Nephron progenitor cell (in vitro differentiated cells): ENCODE data around the gene FRMD1.

Source experiments
- DNase-seq: peaks from one replicate; pipeline ENCODE4 v3.0.0; 2021
- H3K27ac Mint-ChIP-seq: 2 replicates; pipeline ENCODE4 v1.8.0; 2021; ENCODE audit warnings: mild to moderate bottlenecking, moderate library complexity, mixed read lengths
- H3K27me3 Mint-ChIP-seq: 2 replicates; pipeline ENCODE4 v1.8.0; 2021; ENCODE audit warnings: mild to moderate bottlenecking, low read depth, mixed read lengths; ENCODE audit not compliant: poor library complexity
- H3K36me3 Mint-ChIP-seq: 2 replicates; pipeline ENCODE4 v1.8.0; 2021; ENCODE audit warnings: low read depth, mixed read lengths
- H3K4me1 Mint-ChIP-seq: 2 replicates; pipeline ENCODE4 v1.8.0; 2021; ENCODE audit warnings: mixed read lengths
- H3K4me3 Mint-ChIP-seq: 2 replicates; pipeline ENCODE4 v1.8.0; 2021; ENCODE audit warnings: mild to moderate bottlenecking, moderate library complexity, mixed read lengths
- H3K9me3 Mint-ChIP-seq: 2 replicates; pipeline ENCODE4 v1.8.0; 2021; ENCODE audit warnings: mild to moderate bottlenecking, moderate library complexity, mixed read lengths
- TF ChIP-seq, protein P1 (sequence below): fragments of 200-600 bp; sonication (generic); IDR thresholded peaks from 2 replicates; pipeline ENCODE4 v1.5.0; 2021; ENCODE audit warnings: antibody characterized with exemption

Gene FRMD1

DNA sequence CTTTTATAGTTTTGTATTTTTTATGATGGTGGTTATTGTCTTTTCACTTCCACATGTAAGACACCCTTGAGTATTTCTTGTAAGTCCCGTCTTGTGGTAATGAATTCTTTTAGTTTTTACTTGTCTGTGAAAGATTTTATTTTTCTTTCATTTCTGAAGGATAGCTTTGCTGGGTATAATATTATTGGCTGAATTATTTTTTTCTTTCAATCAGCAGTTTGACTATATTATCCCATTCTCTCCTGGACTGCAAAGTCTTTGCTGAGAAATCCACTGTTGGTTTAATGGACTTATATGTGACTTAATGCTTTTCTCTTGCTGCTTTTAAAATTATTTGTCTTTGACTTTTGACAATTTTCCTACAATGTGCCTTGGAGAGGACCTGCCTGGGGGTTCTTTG is 67.7 kb downstream of the FRMD1 start:
- no peaks in the 10 kb centered on the region for H3K4me1 Mint-ChIP-seq
- H3K9me3 Mint-ChIP-seq = peaks cover 77% of the 10 kb centered on the region
- H3K4me3 Mint-ChIP-seq = no peak overlapping the region
- H3K27ac Mint-ChIP-seq = no peak overlapping the region
- DNase-seq = no peak
- TF ChIP-seq, protein P1, sequence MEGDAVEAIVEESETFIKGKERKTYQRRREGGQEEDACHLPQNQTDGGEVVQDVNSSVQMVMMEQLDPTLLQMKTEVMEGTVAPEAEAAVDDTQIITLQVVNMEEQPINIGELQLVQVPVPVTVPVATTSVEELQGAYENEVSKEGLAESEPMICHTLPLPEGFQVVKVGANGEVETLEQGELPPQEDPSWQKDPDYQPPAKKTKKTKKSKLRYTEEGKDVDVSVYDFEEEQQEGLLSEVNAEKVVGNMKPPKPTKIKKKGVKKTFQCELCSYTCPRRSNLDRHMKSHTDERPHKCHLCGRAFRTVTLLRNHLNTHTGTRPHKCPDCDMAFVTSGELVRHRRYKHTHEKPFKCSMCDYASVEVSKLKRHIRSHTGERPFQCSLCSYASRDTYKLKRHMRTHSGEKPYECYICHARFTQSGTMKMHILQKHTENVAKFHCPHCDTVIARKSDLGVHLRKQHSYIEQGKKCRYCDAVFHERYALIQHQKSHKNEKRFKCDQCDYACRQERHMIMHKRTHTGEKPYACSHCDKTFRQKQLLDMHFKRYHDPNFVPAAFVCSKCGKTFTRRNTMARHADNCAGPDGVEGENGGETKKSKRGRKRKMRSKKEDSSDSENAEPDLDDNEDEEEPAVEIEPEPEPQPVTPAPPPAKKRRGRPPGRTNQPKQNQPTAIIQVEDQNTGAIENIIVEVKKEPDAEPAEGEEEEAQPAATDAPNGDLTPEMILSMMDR = no peak
- H3K36me3 Mint-ChIP-seq = peaks cover 17% of the 10 kb centered on the region
- H3K27me3 Mint-ChIP-seq = peaks cover 4% of the 10 kb centered on the region

DNA sequence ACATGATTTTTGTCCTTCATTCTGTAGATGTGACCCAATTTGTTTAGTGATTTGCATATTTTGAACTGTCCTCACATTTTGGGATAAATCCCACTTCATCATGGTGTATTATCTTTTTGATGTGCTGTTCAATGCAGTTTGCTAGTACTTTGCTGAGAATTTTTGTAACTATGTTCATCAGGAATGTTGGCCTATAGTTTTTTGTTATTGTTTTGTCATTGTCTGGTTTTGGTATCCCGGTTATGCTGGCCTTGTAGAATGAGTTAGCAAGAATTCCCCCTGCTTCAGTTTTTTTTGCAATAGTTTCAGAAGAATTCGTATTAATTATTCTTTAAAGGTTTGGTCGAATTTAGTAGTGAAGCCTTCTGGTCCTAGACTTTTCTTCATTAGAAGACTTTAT is 69.7 kb downstream of the FRMD1 start:
- Mint-ChIP-seq H3K27me3 (peaks cover 3% of the 10 kb centered on the region), H3K36me3 (peaks cover 9% of the 10 kb centered on the region), H3K27ac (no peak overlapping the region), H3K4me3 (no peak overlapping the region), H3K9me3 (peaks cover 67% of the 10 kb centered on the region), H3K4me1 (no peaks in the 10 kb centered on the region)
- no peak for DNase-seq
- TF ChIP-seq, protein P1 = no peak

- Mint-ChIP-seq H3K4me1 (peaks cover 7% of the 10 kb centered on the region), H3K4me3 (no peak overlapping the region), H3K27ac (no peak overlapping the region), H3K27me3 (peaks cover 3% of the 10 kb centered on the region), H3K9me3 (peaks cover 64% of the 10 kb centered on the region), H3K36me3 (peaks cover 9% of the 10 kb centered on the region)
- no peak for DNase-seq
- TF ChIP-seq, protein P1 = no peak
Observed at GRCh38 chr6:168007592-168008338, 71.2 kb downstream of the FRMD1 start.

DNA sequence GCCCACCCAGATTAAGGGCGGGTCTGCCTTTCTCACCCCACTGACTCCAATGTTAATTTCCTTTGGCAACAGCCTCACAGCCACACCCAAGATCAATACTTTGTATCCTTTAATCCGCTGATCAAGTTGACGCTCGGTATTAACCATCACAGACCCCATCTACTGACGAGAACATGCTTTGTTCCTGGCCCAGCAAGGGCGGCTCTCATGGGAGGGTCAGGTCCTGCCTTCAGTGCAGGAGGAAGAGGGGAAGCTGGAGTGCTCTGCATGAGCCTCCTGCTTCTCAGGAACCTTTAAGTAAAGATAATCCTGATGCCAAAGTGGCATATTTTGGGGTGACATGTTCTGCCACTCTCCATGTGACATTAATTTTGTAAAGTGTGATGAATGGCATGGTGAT is 73.2 kb downstream of the FRMD1 start:
- peaks cover 9% of the 10 kb centered on the region for H3K36me3 Mint-ChIP-seq
- TF ChIP-seq, protein P1 = no peak
- peaks cover 7% of the 10 kb centered on the region for H3K4me1 Mint-ChIP-seq
- peaks cover 11% of the 10 kb centered on the region for H3K27me3 Mint-ChIP-seq
- peaks cover 44% of the 10 kb centered on the region for H3K9me3 Mint-ChIP-seq
- H3K4me3 Mint-ChIP-seq = no peak overlapping the region
- H3K27ac Mint-ChIP-seq = no peak overlapping the region
- DNase-seq = no peak

DNA sequence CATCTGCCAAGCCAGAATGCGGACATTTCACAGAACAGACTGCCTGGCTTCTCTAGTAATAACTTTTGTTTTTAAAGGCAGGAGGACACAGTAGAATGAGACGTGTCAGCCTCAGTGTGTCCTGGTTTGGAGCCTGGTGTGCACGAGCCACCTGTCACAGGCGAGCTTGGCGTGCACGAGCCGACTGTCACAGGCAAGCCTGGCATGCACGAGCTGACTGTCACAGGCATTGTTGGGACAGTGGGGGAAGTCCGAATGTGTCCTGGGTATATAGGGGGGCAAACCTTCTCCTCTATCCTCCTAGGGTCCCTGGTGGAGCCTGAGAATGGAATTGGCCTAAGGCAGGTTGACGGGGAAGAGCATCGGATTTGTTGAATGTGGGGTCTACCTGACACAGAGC is 74.1 kb downstream of the FRMD1 start:
- peaks cover 9% of the 10 kb centered on the region for H3K36me3 Mint-ChIP-seq
- peaks cover 35% of the 10 kb centered on the region for H3K9me3 Mint-ChIP-seq
- peaks cover 7% of the 10 kb centered on the region for H3K4me1 Mint-ChIP-seq
- peaks cover 11% of the 10 kb centered on the region for H3K27me3 Mint-ChIP-seq
- TF ChIP-seq, protein P1 = no peak
- H3K27ac Mint-ChIP-seq = no peak overlapping the region
- no peak overlapping the region for H3K4me3 Mint-ChIP-seq
- no peak for DNase-seq

DNA sequence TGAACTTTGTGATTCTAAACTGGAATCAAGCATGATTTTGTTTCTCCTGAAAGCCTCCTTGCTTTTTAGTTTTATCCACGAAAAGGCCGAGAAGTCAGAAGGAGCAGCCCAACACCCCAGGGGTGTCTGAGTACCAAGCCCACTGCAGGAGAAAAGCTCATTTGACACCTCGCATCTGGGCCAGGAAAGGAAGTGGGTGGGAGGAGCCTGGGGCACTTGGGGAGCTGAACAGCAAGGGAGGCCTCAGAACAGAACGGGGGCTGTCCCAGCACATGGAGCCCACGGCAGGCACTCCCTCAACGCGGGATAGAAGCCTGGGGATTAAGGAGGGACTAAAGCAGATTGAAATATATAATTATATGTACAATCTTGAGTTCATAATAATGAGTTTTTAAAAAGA is 75.0 kb downstream of the FRMD1 start:
- Mint-ChIP-seq H3K27ac (no peak overlapping the region), H3K36me3 (peaks cover 3% of the 10 kb centered on the region), H3K27me3 (peaks cover 13% of the 10 kb centered on the region), H3K4me1 (peaks cover 7% of the 10 kb centered on the region), H3K4me3 (no peak overlapping the region), H3K9me3 (peaks cover 26% of the 10 kb centered on the region)
- TF ChIP-seq, protein P1 = no peak
- DNase-seq = no peak
